HG02884 (cell line): ENCODE results near the gene SAFB.

Source experiments
- ATAC-seq: cut with Tn5 transposase; IDR thresholded peaks from one replicate; pipeline ENCODE4 v1.9.1; 2021; ENCODE audit warnings: mild to moderate bottlenecking, moderate library complexity; ENCODE audit not compliant: unreplicated experiment

The SAFB gene

GRCh38 chr19:5664515-5664914 is 41.6 kb downstream of the SAFB start:
- ATAC-seq: no peak

GRCh38 chr19:5665781-5666513 is 43.1 kb downstream of the SAFB start:
- no peak for ATAC-seq

GRCh38 chr19:5666921-5667610 is 44.2 kb downstream of the SAFB start:
- no peak for ATAC-seq

GRCh38 chr19:5667751-5668271 is 44.9 kb downstream of the SAFB start:
- ATAC-seq: no peak

GRCh38 chr19:5669212-5669611 is 46.3 kb downstream of the SAFB start:
- ATAC-seq: no peak

- ATAC-seq: no peak
Measured at GRCh38 chr19:5671600-5671999, 48.7 kb downstream of the SAFB start.

- no peak for ATAC-seq
Measured at GRCh38 chr19:5672708-5673459, 50.0 kb downstream of the SAFB start.

- ATAC-seq: no peak
Measured at GRCh38 chr19:5673752-5674151, 50.9 kb downstream of the SAFB start.

GRCh38 chr19:5674714-5675113 is 51.8 kb downstream of the SAFB start:
- ATAC-seq: no peak

GRCh38 chr19:5676105-5676771 is 53.4 kb downstream of the SAFB start:
- ATAC-seq: no peak

- ATAC-seq: no peak
Measured at GRCh38 chr19:5676772-5677105, 53.9 kb downstream of the SAFB start.

GRCh38 chr19:5677136-5677535 is 54.3 kb downstream of the SAFB start:
- ATAC-seq: no peak

GRCh38 chr19:5677580-5677979 is 54.7 kb downstream of the SAFB start:
- no peak for ATAC-seq

- ATAC-seq: no peak
Measured at GRCh38 chr19:5678071-5678718, 55.3 kb downstream of the SAFB start.

- ATAC-seq: no peak
Measured at GRCh38 chr19:5679289-5680083, 56.6 kb downstream of the SAFB start.

- no peak for ATAC-seq
Measured at GRCh38 chr19:5680084-5680436, 57.2 kb downstream of the SAFB start.

- peak; percentile 91 for ATAC-seq
Measured at GRCh38 chr19:5680437-5681368, 57.8 kb downstream of the SAFB start, which contains the start of the genes HSD11B1L and MICOS13. TSS of gene HSD11B1L (plus strand) at chr19:5681027. CDS start at chr19:5684833, 3,806 bp downstream. TSS of gene MICOS13 (minus strand) at chr19:5680516. CDS start at chr19:5680486, 30 bp downstream.

- ATAC-seq: no peak
Measured at GRCh38 chr19:5681391-5682106, 58.7 kb downstream of the SAFB start.
